ENCODE data around the gene CLPSL2.

CLPSL2 gene

GRCh38 chr6:35742842-35743241 is 33.6 kb upstream of the CLPSL2 start:
- Histone ChIP-seq H2AK5ac (ENCODE audit: low read length) (no peak overlapping the region), H4K91ac (ENCODE audit: low read depth, low read length) (no peak overlapping the region), H3K36me3 (ENCODE audit: control insufficient read depth in 1 of 2, insufficient read depth in 2 of 2, low read length in 2 of 2) (no peaks in the 10 kb centered on the region), H4K12ac (ENCODE audit: low read depth, low read length) (no peak overlapping the region), H3K23ac (ENCODE audit: low read length) (no peak overlapping the region), H2BK5ac (ENCODE audit: low read depth, low read length, poor library complexity) (no peak overlapping the region), H3K79me2 (ENCODE audit: control insufficient read depth, insufficient read depth, low read length, poor library complexity) (no peaks in the 10 kb centered on the region), H2AFZ (ENCODE audit: insufficient read depth, low read length, poor library complexity) (no peak overlapping the region), H3K14ac (ENCODE audit: low read length) (no peak overlapping the region), H4K8ac (ENCODE audit: low read depth, low read length) (no peak overlapping the region), H3K4ac (ENCODE audit: low read depth, low read length) (no peak overlapping the region), H3K27ac (ENCODE audit: low read depth, low read length) (no peak overlapping the region), H3K9me3 (ENCODE audit: insufficient read depth, low read depth, low read length) (no peaks in the 10 kb centered on the region), H3K4me2 (ENCODE audit: low read length) (no peak overlapping the region), H3K4me1 (ENCODE audit: control insufficient read depth in 1 of 2, insufficient read depth in 2 of 2, low read length in 2 of 2) (peaks cover 5 to 12% of the 10 kb centered on the region in 2 experiments), H3K27me3 (ENCODE audit: insufficient read depth, low read length) (no peaks in the 10 kb centered on the region), H2BK12ac (ENCODE audit: low read length) (no peak overlapping the region), H3K18ac (ENCODE audit: low read length) (no peak overlapping the region), H2BK120ac (ENCODE audit: insufficient read depth, low read length, poor library complexity) (no peak overlapping the region), H3K79me1 (ENCODE audit: low read length) (no peaks in the 10 kb centered on the region), H3K9ac (ENCODE audit: low read length) (no peak overlapping the region), H3K4me3 (ENCODE audit: low read depth, low read length) (no peak overlapping the region)
- no peak for DNase-seq
- no CpG with 5 or more reads among the region's 8 CpGs for WGBS (ENCODE audit: extremely low coverage, insufficient coverage, insufficient read length)

- Histone ChIP-seq H3K18ac (ENCODE audit: low read length) (no peak overlapping the region), H3K4ac (ENCODE audit: low read depth, low read length) (no peak overlapping the region), H3K9ac (ENCODE audit: low read length) (no peak overlapping the region), H3K27me3 (ENCODE audit: insufficient read depth, low read length) (no peaks in the 10 kb centered on the region), H3K79me1 (ENCODE audit: low read length) (no peaks in the 10 kb centered on the region), H2BK12ac (ENCODE audit: low read length) (no peak overlapping the region), H3K9me3 (ENCODE audit: insufficient read depth, low read depth, low read length) (no peaks in the 10 kb centered on the region), H3K36me3 (ENCODE audit: control insufficient read depth in 1 of 2, insufficient read depth in 2 of 2, low read length in 2 of 2) (no peaks in the 10 kb centered on the region), H4K12ac (ENCODE audit: low read depth, low read length) (no peak overlapping the region), H3K4me1 (ENCODE audit: control insufficient read depth in 1 of 2, insufficient read depth in 2 of 2, low read length in 2 of 2) (peaks cover 0 to 5% of the 10 kb centered on the region in 2 experiments), H3K27ac (ENCODE audit: low read depth, low read length) (no peak overlapping the region), H4K8ac (ENCODE audit: low read depth, low read length) (no peak overlapping the region), H2AFZ (ENCODE audit: insufficient read depth, low read length, poor library complexity) (no peak overlapping the region), H3K4me3 (ENCODE audit: low read depth, low read length) (no peak overlapping the region), H2BK5ac (ENCODE audit: low read depth, low read length, poor library complexity) (no peak overlapping the region), H4K91ac (ENCODE audit: low read depth, low read length) (no peak overlapping the region), H2AK5ac (ENCODE audit: low read length) (no peak overlapping the region), H2BK120ac (ENCODE audit: insufficient read depth, low read length, poor library complexity) (no peak overlapping the region), H3K14ac (ENCODE audit: low read length) (no peak overlapping the region), H3K4me2 (ENCODE audit: low read length) (no peak overlapping the region), H3K23ac (ENCODE audit: low read length) (no peak overlapping the region), H3K79me2 (ENCODE audit: control insufficient read depth, insufficient read depth, low read length, poor library complexity) (no peaks in the 10 kb centered on the region)
- DNase-seq, result no peak
- WGBS (ENCODE audit: extremely low coverage, insufficient coverage, insufficient read length), result no CpG with 5 or more reads among the region's 7 CpGs
Observed at GRCh38 chr6:35745509-35745908, 30.9 kb upstream of the CLPSL2 start.

- Histone ChIP-seq H3K79me1 (ENCODE audit: low read length) (no peaks in the 10 kb centered on the region), H3K9ac (ENCODE audit: low read length) (no peak overlapping the region), H2AFZ (ENCODE audit: insufficient read depth, low read length, poor library complexity) (no peak overlapping the region), H3K79me2 (ENCODE audit: control insufficient read depth, insufficient read depth, low read length, poor library complexity) (no peaks in the 10 kb centered on the region), H4K12ac (ENCODE audit: low read depth, low read length) (no peak overlapping the region), H2BK12ac (ENCODE audit: low read length) (no peak overlapping the region), H3K27me3 (ENCODE audit: insufficient read depth, low read length) (no peaks in the 10 kb centered on the region), H3K4ac (ENCODE audit: low read depth, low read length) (no peak overlapping the region), H3K27ac (ENCODE audit: low read depth, low read length) (no peak overlapping the region), H2BK5ac (ENCODE audit: low read depth, low read length, poor library complexity) (no peak overlapping the region), H3K18ac (ENCODE audit: low read length) (no peak overlapping the region), H2BK120ac (ENCODE audit: insufficient read depth, low read length, poor library complexity) (no peak overlapping the region), H3K4me2 (ENCODE audit: low read length) (no peak overlapping the region), H3K4me1 (ENCODE audit: control insufficient read depth in 1 of 2, insufficient read depth in 2 of 2, low read length in 2 of 2) (peaks cover 0 to 5% of the 10 kb centered on the region in 2 experiments), H3K9me3 (ENCODE audit: insufficient read depth, low read depth, low read length) (no peaks in the 10 kb centered on the region), H4K91ac (ENCODE audit: low read depth, low read length) (no peak overlapping the region), H3K4me3 (ENCODE audit: low read depth, low read length) (no peak overlapping the region), H2AK5ac (ENCODE audit: low read length) (no peak overlapping the region), H3K23ac (ENCODE audit: low read length) (peak overlapping the region; percentile 12), H4K8ac (ENCODE audit: low read depth, low read length) (no peak overlapping the region), H3K14ac (ENCODE audit: low read length) (no peak overlapping the region), H3K36me3 (ENCODE audit: control insufficient read depth in 1 of 2, insufficient read depth in 2 of 2, low read length in 2 of 2) (no peaks in the 10 kb centered on the region)
- DNase-seq, result no peak
- WGBS (ENCODE audit: extremely low coverage, insufficient coverage, insufficient read length), result no CpG with 5 or more reads among the region's 3 CpGs
Observed at GRCh38 chr6:35746516-35746915, 29.9 kb upstream of the CLPSL2 start.

GRCh38 chr6:35747877-35748276 is 28.5 kb upstream of the CLPSL2 start:
- H4K8ac ChIP-seq (ENCODE audit: low read depth, low read length), result no peak overlapping the region
- H3K79me2 ChIP-seq (ENCODE audit: control insufficient read depth, insufficient read depth, low read length, poor library complexity), result no peaks in the 10 kb centered on the region
- no peaks in the 10 kb centered on the region for H3K9me3 ChIP-seq (ENCODE audit: insufficient read depth, low read depth, low read length)
- WGBS (ENCODE audit: extremely low coverage, insufficient coverage, insufficient read length), result no CpG with 5 or more reads among the region's 1 CpG
- no peak overlapping the region for H4K91ac ChIP-seq (ENCODE audit: low read depth, low read length)
- no peak overlapping the region for H3K27ac ChIP-seq (ENCODE audit: low read depth, low read length)
- H2BK12ac ChIP-seq (ENCODE audit: low read length), result no peak overlapping the region
- no peak overlapping the region for H2AFZ ChIP-seq (ENCODE audit: insufficient read depth, low read length, poor library complexity)
- no peak overlapping the region for H3K14ac ChIP-seq (ENCODE audit: low read length)
- H3K4me1 ChIP-seq (ENCODE audit: control insufficient read depth in 1 of 2, insufficient read depth in 2 of 2, low read length in 2 of 2), result peaks cover 0 to 1% of the 10 kb centered on the region in 2 experiments
- no peak overlapping the region for H3K9ac ChIP-seq (ENCODE audit: low read length)
- no peak overlapping the region for H3K4ac ChIP-seq (ENCODE audit: low read depth, low read length)
- H2BK5ac ChIP-seq (ENCODE audit: low read depth, low read length, poor library complexity), result no peak overlapping the region
- no peaks in the 10 kb centered on the region for H3K36me3 ChIP-seq (ENCODE audit: control insufficient read depth in 1 of 2, insufficient read depth in 2 of 2, low read length in 2 of 2)
- no peaks in the 10 kb centered on the region for H3K79me1 ChIP-seq (ENCODE audit: low read length)
- no peak overlapping the region for H3K4me2 ChIP-seq (ENCODE audit: low read length)
- DNase-seq, result no peak
- no peaks in the 10 kb centered on the region for H3K27me3 ChIP-seq (ENCODE audit: insufficient read depth, low read length)
- H4K12ac ChIP-seq (ENCODE audit: low read depth, low read length), result no peak overlapping the region
- no peak overlapping the region for H3K4me3 ChIP-seq (ENCODE audit: low read depth, low read length)
- H2BK120ac ChIP-seq (ENCODE audit: insufficient read depth, low read length, poor library complexity), result no peak overlapping the region
- H3K23ac ChIP-seq (ENCODE audit: low read length), result no peak overlapping the region
- no peak overlapping the region for H3K18ac ChIP-seq (ENCODE audit: low read length)
- no peak overlapping the region for H2AK5ac ChIP-seq (ENCODE audit: low read length)

All from trophoblast cell (in vitro differentiated cells and primary cell).